SW480 (cell line): ENCODE measurements around the gene SHLD2.
"Not testable (repeated sequence)": the region's sequence is repeated elsewhere in the genome, so short reads cannot be mapped to it uniquely, and the experiment has no call there.

ENCODE experiments used
- DNase-seq: peaks from one replicate; pipeline ENCODE4 v3.0.0-alpha.2; 2016; ENCODE audit warnings: low spot score

The SHLD2 gene

DNA sequence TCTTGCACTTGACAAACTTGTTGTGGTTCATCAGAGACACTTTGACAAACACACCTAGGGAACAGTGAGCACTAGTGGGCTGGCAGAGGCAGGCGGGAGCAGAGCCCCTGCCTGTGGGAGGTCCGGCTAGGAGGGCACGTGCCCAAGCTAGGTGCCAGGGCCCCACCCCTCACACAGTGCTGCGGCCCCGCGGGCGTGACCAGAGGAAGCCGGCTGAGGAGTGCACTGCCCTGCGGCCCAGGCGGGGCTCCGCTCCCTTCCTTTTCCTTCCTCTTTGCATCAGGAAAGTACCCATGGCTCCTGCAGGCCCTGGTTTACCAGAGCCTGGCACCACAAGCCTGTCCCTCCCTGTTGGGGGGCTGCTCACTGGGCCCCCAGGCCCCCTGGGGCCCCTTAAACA is 121.1 kb downstream of the SHLD2 start:
- DNase-seq = not testable (repeated sequence)

DNA sequence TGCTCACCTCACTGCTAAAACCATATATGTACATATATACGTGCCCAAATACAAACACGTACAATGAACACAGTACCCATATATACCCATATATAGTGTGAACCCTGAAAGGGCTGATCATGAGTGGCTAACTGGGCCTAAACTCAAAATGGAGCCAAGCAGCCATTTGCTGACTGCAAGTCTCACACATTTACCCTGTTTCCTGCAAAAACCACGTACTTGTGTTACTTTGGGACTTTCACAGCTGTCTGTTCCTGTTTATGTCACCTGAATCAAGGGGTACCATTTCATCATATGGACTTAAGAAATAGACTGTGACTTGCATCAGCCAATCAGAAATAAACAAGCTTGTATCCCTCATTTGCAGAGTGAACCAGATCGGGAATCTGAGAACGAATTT is 124.4 kb downstream of the SHLD2 start:
- DNase-seq = not testable (repeated sequence)

DNA sequence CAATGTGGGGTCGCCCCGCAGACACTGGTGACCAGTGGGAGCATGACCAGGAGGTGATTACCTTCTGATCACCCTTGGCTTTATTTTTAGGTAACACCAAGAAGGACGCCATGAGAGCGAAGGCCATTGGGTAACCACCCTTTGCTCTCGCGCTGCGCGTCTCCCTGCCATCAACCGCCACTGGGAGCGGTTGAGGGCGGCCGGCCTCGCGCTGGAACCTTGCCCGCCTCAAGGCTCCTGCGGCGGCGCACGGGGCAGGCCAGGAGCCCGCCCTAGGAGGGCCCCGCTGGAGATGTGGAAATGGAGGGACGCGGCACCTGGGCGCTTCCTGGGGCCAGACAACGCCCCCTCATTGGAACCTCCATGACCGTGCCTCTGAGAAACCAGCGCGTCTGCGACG is 127.8 kb downstream of the SHLD2 start:
- DNase-seq = not testable (repeated sequence)

DNA sequence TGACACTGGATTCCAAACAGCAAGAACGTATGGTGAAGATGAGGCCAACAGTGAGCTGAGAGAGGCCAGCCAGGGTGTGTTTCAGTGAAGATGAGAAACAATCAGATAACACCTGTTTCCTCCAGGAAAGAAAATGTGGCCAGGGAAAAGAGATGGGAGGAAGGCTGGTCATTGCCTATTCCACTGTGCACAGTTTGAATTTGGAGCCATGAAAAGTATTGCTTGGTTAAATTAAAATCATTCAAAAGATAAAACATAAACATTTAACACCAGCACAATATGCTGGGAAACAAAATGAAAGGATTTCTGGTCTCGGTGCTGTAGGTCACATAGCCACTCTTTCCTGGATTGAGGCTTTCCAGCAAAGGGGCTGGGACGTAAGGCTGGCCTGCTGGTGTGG is 130.1 kb downstream of the SHLD2 start, which contains the start of gene NUTM2A:
TSS of gene NUTM2A (plus strand) at position 301 of the 400 bp plus-strand sequence. CDS start 383 bp downstream, outside the sequence.
- not testable (repeated sequence) for DNase-seq

DNA sequence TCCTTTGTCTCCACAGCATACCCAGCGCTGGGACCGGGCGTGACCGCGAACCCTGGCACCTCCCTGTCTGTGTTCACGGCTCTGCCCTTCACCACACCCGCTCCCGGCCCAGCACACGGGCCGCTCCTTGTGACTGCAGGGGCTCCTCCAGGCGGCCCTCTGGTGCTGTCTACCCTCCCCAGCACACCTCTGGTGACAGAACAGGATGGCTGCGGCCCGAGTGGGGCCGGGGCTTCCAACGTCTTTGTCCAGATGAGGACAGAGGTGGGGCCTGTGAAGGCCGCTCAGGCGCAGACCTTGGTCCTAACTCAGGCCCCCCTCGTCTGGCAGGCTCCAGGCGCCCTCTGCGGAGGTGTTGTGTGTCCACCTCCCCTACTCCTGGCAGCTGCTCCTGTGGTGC is 133.2 kb downstream of the SHLD2 start:
- DNase-seq = not testable (repeated sequence)

DNA sequence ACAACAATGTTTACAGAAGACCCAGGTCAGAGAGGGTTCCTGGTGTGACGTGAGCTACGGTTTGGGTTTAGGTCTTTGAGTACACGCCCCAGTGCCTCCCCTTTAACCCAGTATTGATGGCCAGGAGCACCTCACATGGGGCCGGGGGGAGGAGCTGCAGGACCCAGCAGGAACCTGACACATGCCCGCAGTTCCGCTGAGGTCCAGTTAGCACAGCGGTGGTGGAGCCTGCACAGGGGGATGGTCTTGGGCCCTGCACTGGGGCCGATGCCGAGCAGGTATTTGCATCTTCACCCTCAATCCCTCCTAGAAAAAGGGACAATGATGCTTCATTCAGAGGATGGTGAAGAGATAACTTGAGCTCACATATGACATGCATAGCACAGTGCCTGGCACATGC is 134.2 kb downstream of the SHLD2 start:
- DNase-seq = not testable (repeated sequence)

DNA sequence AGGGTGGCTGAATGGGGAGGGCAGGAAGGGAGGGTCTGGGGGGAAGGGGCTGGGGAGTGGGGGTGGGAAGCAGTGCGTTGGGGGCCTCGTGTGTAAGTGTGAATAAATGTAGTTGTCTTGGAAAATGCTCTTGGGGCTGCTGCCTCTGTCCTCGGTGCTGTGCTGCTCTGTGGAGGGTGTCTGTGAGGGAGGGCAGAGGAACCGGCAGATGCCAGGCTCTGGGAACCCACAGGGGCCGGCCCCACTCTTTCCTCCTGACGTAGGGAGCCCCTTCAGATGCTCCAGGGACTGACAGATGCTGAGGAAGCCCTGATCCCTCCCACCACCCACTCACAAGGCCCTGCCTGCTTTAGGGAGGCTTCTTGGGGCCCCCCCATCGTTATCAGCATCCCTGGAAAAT is 139.8 kb downstream of the SHLD2 start:
- not testable (repeated sequence) for DNase-seq

DNA sequence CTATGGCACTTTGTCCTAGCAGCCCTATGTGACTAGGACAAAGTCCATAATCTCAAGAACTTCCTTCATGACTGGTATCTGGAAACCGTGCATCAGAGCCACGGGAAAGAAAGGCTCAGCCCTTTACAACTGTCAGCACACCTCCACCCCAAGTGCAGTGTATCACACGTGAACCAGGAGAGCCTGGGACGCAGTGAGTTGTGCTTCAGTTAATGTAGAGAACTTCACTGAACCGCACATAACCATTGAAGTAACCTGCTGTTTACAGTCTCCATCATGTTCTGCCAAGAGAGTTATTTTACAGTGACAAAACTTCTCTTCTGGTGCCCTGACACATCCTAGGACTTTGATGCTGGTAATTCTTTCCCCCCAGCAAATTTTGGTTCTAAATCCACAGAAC is 142.2 kb downstream of the SHLD2 start:
- not testable (repeated sequence) for DNase-seq

DNA sequence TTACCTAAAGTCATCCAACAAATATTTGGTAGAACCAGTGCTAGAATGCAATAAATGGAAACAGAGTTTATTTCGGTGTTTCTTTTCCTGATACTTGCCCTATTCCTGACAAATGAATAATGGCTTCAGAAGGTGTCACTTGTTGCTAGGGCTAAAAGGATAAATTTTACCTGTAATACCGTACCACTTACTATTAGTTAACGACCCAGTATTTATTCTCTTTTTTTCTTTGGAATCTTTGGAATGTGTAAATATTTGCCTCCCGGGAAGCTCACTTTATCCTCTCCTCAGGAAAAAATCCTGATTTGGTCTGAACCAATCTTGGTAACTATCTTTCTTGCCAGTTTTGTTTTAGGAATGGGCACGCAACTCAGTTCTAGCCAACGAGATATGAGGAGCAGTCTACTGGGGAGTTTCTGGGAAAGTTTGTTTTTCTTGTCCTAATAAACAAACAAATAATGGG is 144.4 kb downstream of the SHLD2 start:
- not testable (repeated sequence) for DNase-seq
